ENCODE results near the gene ATF7IP. TPM values are rescaled to one million over a fixed set of nuclear protein-coding genes. Genes with fewer than 3 reads are reported as not detected.

The ATF7IP gene
- total RNA-seq, 1 experiment from 2014 or later, result 25.4 TPM

- ChIA-PET CTCF (interaction anchor here (0.5 kb wide), 1 partner anchor 56 kb away, joined by 5 read pairs; no protein-coding TSS in a partner anchor), POLR2A (no interaction called here)
- H3K27me3 ChIP-seq (ENCODE audit: control insufficient read depth, insufficient read depth, low read length), result no peaks in the 10 kb centered on the region
- no peak overlapping the region for H3K4me3 ChIP-seq (ENCODE audit: low read depth in 2 of 2, low read length in 2 of 2)
- intact Hi-C loops (cut with micrococcal nuclease; ENCODE audit: unreplicated experiment) (no loop called here), in situ Hi-C loops (cut with HindIII; ENCODE audit: low pct_unique_long_range_greater_than_20kb, low sequenced_read_pairs) (no loop called here)
- ATAC-seq (no peak), DNase-seq (ENCODE audit: low read depth, low spot score) (no peak)
- H3K4me1 ChIP-seq (ENCODE audit: control insufficient read depth, insufficient read depth, low read length), result peaks cover 6% of the 10 kb centered on the region
- H3K9me3 ChIP-seq (ENCODE audit: control insufficient read depth, insufficient read depth, low read depth, low read length), result peaks cover 3% of the 10 kb centered on the region; the same call in 1 of the 2 replicates
- TF ChIP-seq POLR2AphosphoS5 (IDR thresholded peaks at IDR 0.05; ENCODE audit: low read depth, low read length), result no peak
- TF ChIP-seq SIN3A (IDR thresholded peaks at IDR 0.05; ENCODE audit: borderline replicate concordance, insufficient read depth, low read depth, low read length), result no peak
- TF ChIP-seq, protein P1, sequence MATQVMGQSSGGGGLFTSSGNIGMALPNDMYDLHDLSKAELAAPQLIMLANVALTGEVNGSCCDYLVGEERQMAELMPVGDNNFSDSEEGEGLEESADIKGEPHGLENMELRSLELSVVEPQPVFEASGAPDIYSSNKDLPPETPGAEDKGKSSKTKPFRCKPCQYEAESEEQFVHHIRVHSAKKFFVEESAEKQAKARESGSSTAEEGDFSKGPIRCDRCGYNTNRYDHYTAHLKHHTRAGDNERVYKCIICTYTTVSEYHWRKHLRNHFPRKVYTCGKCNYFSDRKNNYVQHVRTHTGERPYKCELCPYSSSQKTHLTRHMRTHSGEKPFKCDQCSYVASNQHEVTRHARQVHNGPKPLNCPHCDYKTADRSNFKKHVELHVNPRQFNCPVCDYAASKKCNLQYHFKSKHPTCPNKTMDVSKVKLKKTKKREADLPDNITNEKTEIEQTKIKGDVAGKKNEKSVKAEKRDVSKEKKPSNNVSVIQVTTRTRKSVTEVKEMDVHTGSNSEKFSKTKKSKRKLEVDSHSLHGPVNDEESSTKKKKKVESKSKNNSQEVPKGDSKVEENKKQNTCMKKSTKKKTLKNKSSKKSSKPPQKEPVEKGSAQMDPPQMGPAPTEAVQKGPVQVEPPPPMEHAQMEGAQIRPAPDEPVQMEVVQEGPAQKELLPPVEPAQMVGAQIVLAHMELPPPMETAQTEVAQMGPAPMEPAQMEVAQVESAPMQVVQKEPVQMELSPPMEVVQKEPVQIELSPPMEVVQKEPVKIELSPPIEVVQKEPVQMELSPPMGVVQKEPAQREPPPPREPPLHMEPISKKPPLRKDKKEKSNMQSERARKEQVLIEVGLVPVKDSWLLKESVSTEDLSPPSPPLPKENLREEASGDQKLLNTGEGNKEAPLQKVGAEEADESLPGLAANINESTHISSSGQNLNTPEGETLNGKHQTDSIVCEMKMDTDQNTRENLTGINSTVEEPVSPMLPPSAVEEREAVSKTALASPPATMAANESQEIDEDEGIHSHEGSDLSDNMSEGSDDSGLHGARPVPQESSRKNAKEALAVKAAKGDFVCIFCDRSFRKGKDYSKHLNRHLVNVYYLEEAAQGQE (IDR thresholded peaks at IDR 0.05; ENCODE audit: insufficient read depth in 1 of 2, low read depth in 2 of 2, low read length in 1 of 2), result no peak
- TF ChIP-seq CTCF (IDR thresholded peaks at IDR 0.05), result no peak
- TF ChIP-seq TCF7L2 (IDR thresholded peaks at IDR 0.05; ENCODE audit: low read depth, low read length), result no peak
- BruUV-seq (replicated peaks), result no TSS peak
- H3K27ac ChIP-seq (ENCODE audit: low read length), result no peak overlapping the region
- no peaks in the 10 kb centered on the region for H3K36me3 ChIP-seq (ENCODE audit: control insufficient read depth, insufficient read depth, low read length)
Measured at GRCh38 chr12:14417715-14418114, 52.2 kb downstream of the ATF7IP start.

DNA sequence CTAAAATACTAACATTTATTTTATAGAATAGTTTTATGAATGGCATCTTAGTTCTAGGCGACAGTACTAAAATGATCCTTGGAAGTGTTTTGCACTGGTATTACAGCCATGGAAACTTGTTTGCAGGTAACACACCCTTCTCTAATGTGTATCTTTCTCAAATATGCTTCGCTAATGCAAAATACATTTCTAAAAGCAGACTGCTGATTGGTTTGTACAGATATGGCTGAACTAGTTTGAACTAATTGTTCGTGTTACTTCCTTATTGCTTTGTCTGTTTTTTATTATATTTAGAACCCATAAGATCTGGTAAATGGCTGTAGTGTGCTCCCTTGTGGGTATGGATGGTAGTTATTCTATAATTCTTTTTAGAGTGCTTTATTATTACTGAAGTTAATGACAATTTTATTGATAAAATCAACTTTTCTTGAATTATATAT lies 53.0 kb downstream of the ATF7IP start:
- ATAC-seq (no peak), DNase-seq (ENCODE audit: low read depth, low spot score) (no peak)
- intact Hi-C loops (cut with micrococcal nuclease; ENCODE audit: unreplicated experiment) (no loop called here), in situ Hi-C loops (cut with HindIII; ENCODE audit: low pct_unique_long_range_greater_than_20kb, low sequenced_read_pairs) (no loop called here)
- TF ChIP-seq TCF7L2 (IDR thresholded peaks at IDR 0.05; ENCODE audit: low read depth, low read length) (no peak), CTCF (IDR thresholded peaks at IDR 0.05) (peak; percentile 5; the same call in 1 of the 2 replicates)
- ChIA-PET CTCF (interaction anchor here (0.5 kb wide), 1 partner anchor 55 kb away, joined by 5 read pairs; no protein-coding TSS in a partner anchor), POLR2A (no interaction called here)
- BruUV-seq (replicated peaks), result no TSS peak
- Histone ChIP-seq H3K4me1 (ENCODE audit: control insufficient read depth, insufficient read depth, low read length) (peaks cover 6% of the 10 kb centered on the region), H3K27ac (ENCODE audit: low read length) (peak overlapping the region; percentile 48; the same call in 1 of the 2 replicates), H3K4me3 (ENCODE audit: low read depth in 2 of 2, low read length in 2 of 2) (no peak overlapping the region), H3K9me3 (ENCODE audit: control insufficient read depth, insufficient read depth, low read depth, low read length) (peaks cover 3% of the 10 kb centered on the region; the same call in 1 of the 2 replicates), H3K36me3 (ENCODE audit: control insufficient read depth, insufficient read depth, low read length) (no peaks in the 10 kb centered on the region), H3K27me3 (ENCODE audit: control insufficient read depth, insufficient read depth, low read length) (no peaks in the 10 kb centered on the region)
